HEK293 (cell line): ENCODE data around the gene SENP8.

Experiments used
- HOXC10 ChIP-seq: sonication (generic); formaldehyde crosslinking; IDR thresholded peaks from 2 replicates; pipeline ENCODE4 v1.8.1; 2023; ENCODE audit warnings: mild to moderate bottlenecking, missing genetic modification reagents
- KLF10 ChIP-seq: fragments of 450-650 bp; IDR thresholded peaks from 2 replicates; pipeline ENCODE4 v1.5.1; 2018; ENCODE audit warnings: missing biosample characterization, mild to moderate bottlenecking, missing genetic modification characterization
- MEIS1 ChIP-seq: sonication (generic); formaldehyde crosslinking; IDR thresholded peaks from 2 replicates; pipeline ENCODE4 v1.8.1; 2022; ENCODE audit warnings: missing genetic modification reagents, mild to moderate bottlenecking, borderline replicate concordance
- MYNN ChIP-seq: fragments of 450-650 bp; formaldehyde crosslinking; IDR thresholded peaks from 2 replicates; pipeline ENCODE4 v1.5.1; 2016; ENCODE audit warnings: missing biosample characterization, missing genetic modification characterization, borderline replicate concordance
- PRDM1 ChIP-seq: fragments of 450-650 bp; formaldehyde crosslinking; IDR thresholded peaks from 2 replicates; pipeline ENCODE4; 2016; ENCODE audit warnings: missing biosample characterization, missing genetic modification characterization
- ZBTB48 ChIP-seq: fragments of 450-650 bp; formaldehyde crosslinking; IDR thresholded peaks from 2 replicates; pipeline ENCODE4 v1.5.1; 2016; ENCODE audit warnings: missing biosample characterization, missing genetic modification characterization
- ZEB2 ChIP-seq: fragments of 450-650 bp; formaldehyde crosslinking; IDR thresholded peaks from 2 replicates; pipeline ENCODE4 v1.5.1; 2016; ENCODE audit warnings: missing biosample characterization, missing genetic modification characterization
- ZNF121 ChIP-seq: fragments of 450-650 bp; formaldehyde crosslinking; IDR thresholded peaks from 2 replicates; pipeline ENCODE4 v1.5.1; 2016; ENCODE audit warnings: missing biosample characterization, missing genetic modification characterization
- ZNF155 ChIP-seq: fragments of 450-650 bp; formaldehyde crosslinking; IDR thresholded peaks from 2 replicates; pipeline ENCODE4 v1.5.1; 2016; ENCODE audit warnings: missing biosample characterization, missing genetic modification characterization
- ZNF24 ChIP-seq: fragments of 450-650 bp; formaldehyde crosslinking; IDR thresholded peaks from 2 replicates; pipeline ENCODE4 v1.5.1; 2016; ENCODE audit warnings: missing biosample characterization, missing genetic modification characterization
- ZNF248 ChIP-seq: fragments of 450-650 bp; formaldehyde crosslinking; IDR thresholded peaks from 2 replicates; pipeline ENCODE4 v1.5.1; 2017; ENCODE audit warnings: missing biosample characterization, missing genetic modification characterization
- ZNF341 ChIP-seq: fragments of 450-650 bp; formaldehyde crosslinking; IDR thresholded peaks from 2 replicates; pipeline ENCODE4; 2016; ENCODE audit warnings: low read depth, missing biosample characterization, missing genetic modification characterization
- ZNF354C ChIP-seq: fragments of 450-650 bp; formaldehyde crosslinking; IDR thresholded peaks from 2 replicates; pipeline ENCODE4 v1.5.1; 2016; ENCODE audit warnings: missing biosample characterization, missing genetic modification characterization, low read depth, borderline replicate concordance
- ZNF404 ChIP-seq: fragments of 450-650 bp; formaldehyde crosslinking; IDR thresholded peaks from 2 replicates; pipeline ENCODE4 v1.5.1; 2017; ENCODE audit warnings: missing biosample characterization, missing genetic modification characterization
- ZNF48 ChIP-seq: fragments of 450-650 bp; formaldehyde crosslinking; IDR thresholded peaks from 2 replicates; pipeline ENCODE4 v1.5.1; 2016; ENCODE audit warnings: missing biosample characterization, missing genetic modification characterization
- ZNF510 ChIP-seq: fragments of 450-650 bp; formaldehyde crosslinking; IDR thresholded peaks from 2 replicates; pipeline ENCODE4 v1.5.1; 2018; ENCODE audit warnings: mild to moderate bottlenecking, missing genetic modification characterization, missing biosample characterization; ENCODE audit not compliant: insufficient replicate concordance
- ZNF514 ChIP-seq: fragments of 450-650 bp; formaldehyde crosslinking; IDR thresholded peaks from 2 replicates; pipeline ENCODE4 v1.5.1; 2016; ENCODE audit warnings: missing biosample characterization, missing genetic modification characterization
- ZNF555 ChIP-seq: fragments of 450-650 bp; formaldehyde crosslinking; conservative IDR thresholded peaks from 2 replicates; pipeline ENCODE4 v1.5.1; 2017; ENCODE audit warnings: missing biosample characterization, mild to moderate bottlenecking, missing genetic modification characterization, inconsistent platforms
- ZNF558 ChIP-seq: fragments of 450-650 bp; formaldehyde crosslinking; IDR thresholded peaks from 2 replicates; pipeline ENCODE4 v1.5.1; 2016; ENCODE audit warnings: missing biosample characterization, missing genetic modification characterization
- ZNF561 ChIP-seq: fragments of 450-650 bp; IDR thresholded peaks from 2 replicates; pipeline ENCODE4 v1.5.1; 2018; ENCODE audit warnings: missing biosample characterization, missing genetic modification characterization, borderline replicate concordance
- ZNF585B ChIP-seq: fragments of 450-650 bp; formaldehyde crosslinking; IDR thresholded peaks from 2 replicates; pipeline ENCODE4 v1.5.1; 2016; ENCODE audit warnings: missing biosample characterization, missing genetic modification characterization
- ZNF600 ChIP-seq: fragments of 450-650 bp; formaldehyde crosslinking; IDR thresholded peaks from 2 replicates; pipeline ENCODE4 v1.5.1; 2016; ENCODE audit warnings: missing biosample characterization, missing genetic modification characterization
- ZNF626 ChIP-seq: fragments of 450-650 bp; sonication (Bioruptor Pico); formaldehyde crosslinking; IDR thresholded peaks from 2 replicates; pipeline ENCODE4 v1.5.1; 2018; ENCODE audit warnings: missing biosample characterization, missing genetic modification characterization, inconsistent platforms
- ZNF701 ChIP-seq: fragments of 450-650 bp; formaldehyde crosslinking; IDR thresholded peaks from 2 replicates; pipeline ENCODE4 v1.5.1; 2016; ENCODE audit warnings: missing biosample characterization, missing genetic modification characterization
- ZNF785 ChIP-seq: fragments of 450-650 bp; formaldehyde crosslinking; IDR thresholded peaks from 2 replicates; pipeline ENCODE4 v1.5.1; 2016; ENCODE audit warnings: missing biosample characterization, missing genetic modification characterization
- TF ChIP-seq, protein P1 (sequence below): fragments of 450-650 bp; formaldehyde crosslinking; IDR thresholded peaks from 2 replicates; pipeline ENCODE4 v1.5.1; 2017; ENCODE audit warnings: missing biosample characterization, missing genetic modification characterization
- TF ChIP-seq, protein P2 (sequence below): fragments of 450-650 bp; formaldehyde crosslinking; IDR thresholded peaks from 2 replicates; pipeline ENCODE4 v1.5.1; 2016; ENCODE audit warnings: missing biosample characterization, missing genetic modification characterization, borderline replicate concordance
- TF ChIP-seq, protein P3 (sequence below): IDR thresholded peaks from 2 replicates; pipeline ENCODE4 v1.6.1; 2011; ENCODE audit warnings: mild to moderate bottlenecking, low read depth, low read length, borderline replicate concordance
- TF ChIP-seq, protein P4 (sequence below): fragments of 450-650 bp; formaldehyde crosslinking; IDR thresholded peaks from 2 replicates; pipeline ENCODE4 v1.5.1; 2016; ENCODE audit warnings: missing biosample characterization, missing genetic modification characterization
- TF ChIP-seq, protein P5 (sequence below): fragments of 450-650 bp; IDR thresholded peaks from 2 replicates; pipeline ENCODE4 v1.5.1; 2018; ENCODE audit warnings: missing biosample characterization, missing genetic modification characterization

SENP8 gene

DNA sequence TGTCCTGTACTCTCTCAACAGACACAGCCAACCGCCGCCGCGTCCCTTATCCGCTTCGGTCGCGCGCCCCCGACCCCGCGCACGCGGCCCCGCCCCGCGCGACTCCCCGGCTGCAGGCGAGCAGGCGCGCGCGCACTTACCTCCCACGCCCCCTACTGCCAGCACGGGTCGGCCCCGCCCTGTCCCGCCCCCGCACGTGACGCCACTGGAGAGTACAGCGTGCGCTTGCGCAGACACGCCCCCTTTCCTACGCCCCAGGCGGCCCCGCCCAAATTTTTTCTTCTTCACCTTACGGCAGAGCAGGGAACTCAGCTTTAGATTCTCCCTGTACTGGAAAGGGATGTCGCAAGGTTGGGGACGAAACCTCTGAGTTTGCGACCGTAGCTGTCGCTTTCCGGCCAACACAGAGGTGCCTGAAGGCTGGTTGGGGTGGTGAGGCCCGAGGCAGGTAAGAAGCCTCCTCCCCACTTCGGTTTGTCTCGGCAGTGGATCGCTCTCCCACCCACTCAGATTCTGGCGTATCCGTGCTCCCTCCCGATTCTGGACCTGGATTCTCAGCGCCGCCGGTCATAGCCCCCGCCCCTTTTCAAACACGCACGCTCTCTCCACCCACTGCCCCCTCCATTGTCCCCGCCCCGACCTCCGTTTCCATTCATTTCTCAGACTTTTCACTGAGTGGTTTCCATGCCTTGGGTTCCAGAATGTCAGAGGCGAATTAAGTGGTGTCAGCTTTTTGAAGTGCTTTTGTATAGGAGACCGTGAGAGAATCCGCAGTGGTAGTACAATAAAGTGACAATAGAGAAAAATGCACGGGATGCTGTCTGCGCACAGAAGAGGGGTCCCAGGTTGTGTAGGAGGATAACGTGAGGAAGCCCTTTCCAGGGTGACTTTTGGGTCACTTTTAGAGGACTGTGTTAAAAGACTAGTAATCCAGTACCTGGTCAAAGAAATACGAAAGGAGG, at the start of gene SENP8, which contains the start of gene MYO9A (continued):
- no peak for TF ChIP-seq ZNF585B (tag by site-specific recombination)
- TF ChIP-seq PRDM1 (tag by site-specific recombination), result peak; percentile 87
- no peak for TF ChIP-seq ZNF555
- TF ChIP-seq ZNF561 (tag by site-specific recombination), result peak; percentile 18; the same call in 1 of the 2 replicates
- TF ChIP-seq ZNF626 (tag by site-specific recombination), result no peak
- TF ChIP-seq ZNF558 (tag by site-specific recombination), result no peak
- no peak for TF ChIP-seq ZNF121
- peak; percentile 86; the same call in 1 of the 2 replicates for TF ChIP-seq ZNF24 (tag by site-specific recombination)
- TF ChIP-seq ZNF48 (tag by site-specific recombination), result no peak
- peak; percentile 88 for TF ChIP-seq ZNF600 (tag by site-specific recombination)
- TF ChIP-seq, protein P1, sequence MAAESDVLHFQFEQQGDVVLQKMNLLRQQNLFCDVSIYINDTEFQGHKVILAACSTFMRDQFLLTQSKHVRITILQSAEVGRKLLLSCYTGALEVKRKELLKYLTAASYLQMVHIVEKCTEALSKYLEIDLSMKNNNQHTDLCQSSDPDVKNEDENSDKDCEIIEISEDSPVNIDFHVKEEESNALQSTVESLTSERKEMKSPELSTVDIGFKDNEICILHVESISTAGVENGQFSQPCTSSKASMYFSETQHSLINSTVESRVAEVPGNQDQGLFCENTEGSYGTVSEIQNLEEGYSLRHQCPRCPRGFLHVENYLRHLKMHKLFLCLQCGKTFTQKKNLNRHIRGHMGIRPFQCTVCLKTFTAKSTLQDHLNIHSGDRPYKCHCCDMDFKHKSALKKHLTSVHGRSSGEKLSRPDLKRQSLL (tag by site-specific recombination), result no peak
- no peak for TF ChIP-seq ZNF155 (tag by site-specific recombination)
- TF ChIP-seq, protein P2, sequence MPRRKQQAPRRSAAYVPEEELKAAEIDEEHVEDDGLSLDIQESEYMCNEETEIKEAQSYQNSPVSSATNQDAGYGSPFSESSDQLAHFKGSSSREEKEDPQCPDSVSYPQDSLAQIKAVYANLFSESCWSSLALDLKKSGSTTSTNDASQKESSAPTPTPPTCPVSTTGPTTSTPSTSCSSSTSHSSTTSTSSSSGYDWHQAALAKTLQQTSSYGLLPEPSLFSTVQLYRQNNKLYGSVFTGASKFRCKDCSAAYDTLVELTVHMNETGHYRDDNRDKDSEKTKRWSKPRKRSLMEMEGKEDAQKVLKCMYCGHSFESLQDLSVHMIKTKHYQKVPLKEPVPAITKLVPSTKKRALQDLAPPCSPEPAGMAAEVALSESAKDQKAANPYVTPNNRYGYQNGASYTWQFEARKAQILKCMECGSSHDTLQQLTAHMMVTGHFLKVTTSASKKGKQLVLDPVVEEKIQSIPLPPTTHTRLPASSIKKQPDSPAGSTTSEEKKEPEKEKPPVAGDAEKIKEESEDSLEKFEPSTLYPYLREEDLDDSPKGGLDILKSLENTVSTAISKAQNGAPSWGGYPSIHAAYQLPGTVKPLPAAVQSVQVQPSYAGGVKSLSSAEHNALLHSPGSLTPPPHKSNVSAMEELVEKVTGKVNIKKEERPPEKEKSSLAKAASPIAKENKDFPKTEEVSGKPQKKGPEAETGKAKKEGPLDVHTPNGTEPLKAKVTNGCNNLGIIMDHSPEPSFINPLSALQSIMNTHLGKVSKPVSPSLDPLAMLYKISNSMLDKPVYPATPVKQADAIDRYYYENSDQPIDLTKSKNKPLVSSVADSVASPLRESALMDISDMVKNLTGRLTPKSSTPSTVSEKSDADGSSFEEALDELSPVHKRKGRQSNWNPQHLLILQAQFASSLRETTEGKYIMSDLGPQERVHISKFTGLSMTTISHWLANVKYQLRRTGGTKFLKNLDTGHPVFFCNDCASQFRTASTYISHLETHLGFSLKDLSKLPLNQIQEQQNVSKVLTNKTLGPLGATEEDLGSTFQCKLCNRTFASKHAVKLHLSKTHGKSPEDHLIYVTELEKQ (tag by site-specific recombination), result peak; percentile 67; the same call in 1 of the 2 replicates
- peak; percentile 98 for TF ChIP-seq KLF10 (tag by site-specific recombination)
- no peak for TF ChIP-seq ZNF248 (tag by site-specific recombination)
- TF ChIP-seq ZNF341 (tag by site-specific recombination), result no peak; the same call in 1 of the 2 replicates
- peak; percentile 49 for TF ChIP-seq ZBTB48 (tag by site-specific recombination)
- TF ChIP-seq ZNF785 (tag by site-specific recombination), result 0 out of 2 replicates have a peak, but pooled peaks have one; percentile 17
- TF ChIP-seq ZNF354C (tag by site-specific recombination), result no peak
- no peak for TF ChIP-seq ZNF510 (tag by site-specific recombination)
- TF ChIP-seq, protein P3, sequence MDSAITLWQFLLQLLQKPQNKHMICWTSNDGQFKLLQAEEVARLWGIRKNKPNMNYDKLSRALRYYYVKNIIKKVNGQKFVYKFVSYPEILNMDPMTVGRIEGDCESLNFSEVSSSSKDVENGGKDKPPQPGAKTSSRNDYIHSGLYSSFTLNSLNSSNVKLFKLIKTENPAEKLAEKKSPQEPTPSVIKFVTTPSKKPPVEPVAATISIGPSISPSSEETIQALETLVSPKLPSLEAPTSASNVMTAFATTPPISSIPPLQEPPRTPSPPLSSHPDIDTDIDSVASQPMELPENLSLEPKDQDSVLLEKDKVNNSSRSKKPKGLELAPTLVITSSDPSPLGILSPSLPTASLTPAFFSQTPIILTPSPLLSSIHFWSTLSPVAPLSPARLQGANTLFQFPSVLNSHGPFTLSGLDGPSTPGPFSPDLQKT, result no peak
- no peak for TF ChIP-seq MEIS1 (CRISPR knock-in tag)
- no peak for TF ChIP-seq ZNF514 (tag by site-specific recombination)
- no peak for TF ChIP-seq ZNF701 (tag by site-specific recombination)
- TF ChIP-seq, protein P4, sequence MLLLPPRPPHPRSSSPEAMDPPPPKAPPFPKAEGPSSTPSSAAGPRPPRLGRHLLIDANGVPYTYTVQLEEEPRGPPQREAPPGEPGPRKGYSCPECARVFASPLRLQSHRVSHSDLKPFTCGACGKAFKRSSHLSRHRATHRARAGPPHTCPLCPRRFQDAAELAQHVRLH (tag by site-specific recombination), result peak; percentile 65; the same call in 1 of the 2 replicates
- peak; percentile 81 for TF ChIP-seq ZEB2 (tag by site-specific recombination)
- TF ChIP-seq MYNN (tag by site-specific recombination), result no peak
- 0 out of 2 replicates have a peak, but pooled peaks have one; percentile 57 for TF ChIP-seq HOXC10 (CRISPR knock-in tag)
- TF ChIP-seq, protein P5, sequence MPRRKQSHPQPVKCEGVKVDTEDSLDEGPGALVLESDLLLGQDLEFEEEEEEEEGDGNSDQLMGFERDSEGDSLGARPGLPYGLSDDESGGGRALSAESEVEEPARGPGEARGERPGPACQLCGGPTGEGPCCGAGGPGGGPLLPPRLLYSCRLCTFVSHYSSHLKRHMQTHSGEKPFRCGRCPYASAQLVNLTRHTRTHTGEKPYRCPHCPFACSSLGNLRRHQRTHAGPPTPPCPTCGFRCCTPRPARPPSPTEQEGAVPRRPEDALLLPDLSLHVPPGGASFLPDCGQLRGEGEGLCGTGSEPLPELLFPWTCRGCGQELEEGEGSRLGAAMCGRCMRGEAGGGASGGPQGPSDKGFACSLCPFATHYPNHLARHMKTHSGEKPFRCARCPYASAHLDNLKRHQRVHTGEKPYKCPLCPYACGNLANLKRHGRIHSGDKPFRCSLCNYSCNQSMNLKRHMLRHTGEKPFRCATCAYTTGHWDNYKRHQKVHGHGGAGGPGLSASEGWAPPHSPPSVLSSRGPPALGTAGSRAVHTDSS (tag by site-specific recombination), result no peak
- TF ChIP-seq ZNF404 (tag by site-specific recombination), result no peak
